GM21786 (cell line): ENCODE data around the gene ATP6V0E1.
A peak's percentile ranks its signal among the peaks of the same experiment; 100 is the strongest.

Experiments used
- ATAC-seq: cut with Tn5 transposase; IDR thresholded peaks from one replicate; pipeline ENCODE4 v1.9.1; 2021; ENCODE audit not compliant: unreplicated experiment

Gene ATP6V0E1

DNA sequence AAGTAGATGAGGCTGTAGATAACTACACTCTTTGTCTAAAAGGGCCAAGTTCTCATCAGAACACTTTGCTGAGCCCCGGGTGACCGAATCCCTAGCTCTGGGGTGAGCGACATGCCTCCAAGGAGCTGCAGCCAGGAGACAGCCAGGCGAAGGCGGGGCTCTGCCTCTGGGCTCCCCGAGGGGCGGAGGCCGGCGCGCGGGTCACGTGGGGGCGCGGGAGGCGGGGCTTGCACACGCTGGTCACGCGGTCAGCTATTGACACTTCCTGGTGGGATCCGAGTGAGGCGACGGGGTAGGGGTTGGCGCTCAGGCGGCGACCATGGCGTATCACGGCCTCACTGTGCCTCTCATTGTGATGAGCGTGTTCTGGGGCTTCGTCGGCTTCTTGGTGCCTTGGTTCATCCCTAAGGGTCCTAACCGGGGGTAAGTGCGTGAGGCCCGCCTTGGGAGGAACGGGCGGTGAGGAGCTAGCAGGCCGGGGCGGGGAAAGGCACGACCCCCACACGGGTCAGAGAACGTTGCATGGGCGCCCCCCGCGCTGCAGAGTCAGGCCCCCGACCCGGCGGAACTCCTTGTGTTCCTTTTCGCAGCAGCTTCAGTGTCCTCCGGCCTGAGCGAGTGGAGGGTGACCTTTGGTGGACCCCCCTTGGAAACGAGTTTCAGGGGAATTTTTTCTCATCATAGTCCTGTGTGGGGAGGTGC, at the start of gene ATP6V0E1:
Gene ATP6V0E1, plus strand, starts transcription at position 230 of the 702 bp plus-strand sequence. Its CDS starts 90 bp downstream, at position 320.
- peak; percentile 82 for ATAC-seq

DNA sequence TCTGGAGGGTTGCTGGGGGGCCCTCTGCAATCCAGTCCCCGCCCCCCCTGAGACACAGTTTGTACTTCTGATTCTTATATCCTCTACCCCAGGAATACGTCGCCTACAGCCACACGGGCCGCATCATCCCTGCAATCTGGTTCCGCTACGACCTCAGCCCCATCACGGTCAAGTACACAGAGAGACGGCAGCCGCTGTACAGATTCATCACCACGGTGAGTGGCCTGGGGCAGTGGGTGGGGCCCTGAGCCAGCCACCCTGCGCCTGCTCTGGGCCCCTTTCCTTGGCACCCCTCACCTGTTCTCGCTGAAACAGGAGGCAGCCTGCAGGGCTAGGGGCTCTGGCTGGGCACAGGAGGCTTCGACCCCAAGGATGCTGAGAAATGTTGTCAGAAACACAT, 48.5 kb upstream of the ATP6V0E1 start:
- no peak for ATAC-seq

DNA sequence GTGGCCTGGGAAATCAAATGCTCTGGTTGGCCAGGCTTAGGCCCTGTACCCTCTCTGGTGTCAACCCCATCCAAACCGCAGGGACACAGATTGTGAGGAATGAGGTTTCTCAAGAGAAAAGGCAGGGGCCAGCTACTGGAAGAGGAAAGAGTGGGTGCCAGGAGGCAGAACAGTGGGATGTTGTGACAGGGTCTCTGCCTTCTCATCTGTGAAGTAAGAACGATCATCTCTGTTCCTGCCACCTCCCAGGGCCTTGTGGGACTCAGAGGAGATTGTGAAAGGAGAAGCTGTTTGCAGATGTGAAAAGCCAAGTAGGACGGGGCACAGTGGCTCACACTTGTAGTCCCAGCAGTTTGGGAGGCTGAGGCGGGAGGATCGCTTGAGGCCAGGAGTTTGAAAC, 47.2 kb upstream of the ATP6V0E1 start:
- ATAC-seq = no peak

DNA sequence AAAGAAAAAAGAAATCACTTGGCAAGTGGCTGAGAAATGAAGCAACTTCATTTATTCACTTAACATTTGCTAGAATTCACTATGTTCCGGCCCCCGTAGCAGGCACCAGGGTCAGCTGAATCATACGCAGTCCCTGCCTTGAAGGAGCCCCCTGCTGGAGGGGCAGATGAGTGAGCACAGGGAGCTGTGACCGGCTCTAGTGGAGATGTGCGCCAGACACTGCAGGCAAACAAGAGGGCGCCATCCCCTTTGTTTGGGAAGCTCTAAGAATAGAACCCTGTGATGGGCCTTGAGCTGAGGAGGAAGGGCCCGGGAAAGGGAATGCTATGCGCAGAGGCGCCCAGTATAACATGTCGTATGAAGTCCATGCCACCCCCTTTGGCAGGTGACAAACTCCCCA, 44.5 kb upstream of the ATP6V0E1 start:
- no peak for ATAC-seq

DNA sequence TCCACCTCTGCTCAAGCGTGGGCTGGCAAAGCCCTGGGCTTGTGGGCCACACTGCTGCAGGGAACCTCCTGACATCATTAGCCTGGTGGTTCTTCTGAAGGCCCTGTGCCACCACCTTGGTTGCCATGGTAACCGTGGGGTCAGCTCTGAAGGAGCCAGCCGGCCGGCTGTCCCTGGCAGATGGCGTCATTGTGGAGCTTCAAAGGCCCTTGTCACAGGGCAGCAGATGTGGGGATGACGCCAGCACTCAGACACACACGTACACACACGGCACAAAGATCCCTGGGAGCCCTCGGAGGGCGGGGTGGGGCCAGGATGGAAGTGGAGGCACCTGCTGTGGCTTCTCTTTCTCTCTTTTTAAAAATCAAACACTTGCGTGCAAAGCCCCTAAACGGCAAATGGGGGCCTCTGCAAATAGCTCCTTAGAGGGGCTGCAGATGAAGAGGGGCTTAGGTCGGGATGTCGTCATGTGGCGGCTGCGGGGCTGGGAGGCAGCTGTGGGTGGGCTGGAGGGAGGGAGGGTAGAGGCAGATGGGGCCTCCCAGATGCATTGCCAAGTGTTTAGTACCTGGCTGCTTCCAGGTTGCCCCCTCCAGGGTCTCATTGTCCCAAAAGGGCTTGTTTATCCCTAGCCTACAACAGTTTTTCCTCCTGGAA, 43.8 kb upstream of the ATP6V0E1 start:
- no peak for ATAC-seq

DNA sequence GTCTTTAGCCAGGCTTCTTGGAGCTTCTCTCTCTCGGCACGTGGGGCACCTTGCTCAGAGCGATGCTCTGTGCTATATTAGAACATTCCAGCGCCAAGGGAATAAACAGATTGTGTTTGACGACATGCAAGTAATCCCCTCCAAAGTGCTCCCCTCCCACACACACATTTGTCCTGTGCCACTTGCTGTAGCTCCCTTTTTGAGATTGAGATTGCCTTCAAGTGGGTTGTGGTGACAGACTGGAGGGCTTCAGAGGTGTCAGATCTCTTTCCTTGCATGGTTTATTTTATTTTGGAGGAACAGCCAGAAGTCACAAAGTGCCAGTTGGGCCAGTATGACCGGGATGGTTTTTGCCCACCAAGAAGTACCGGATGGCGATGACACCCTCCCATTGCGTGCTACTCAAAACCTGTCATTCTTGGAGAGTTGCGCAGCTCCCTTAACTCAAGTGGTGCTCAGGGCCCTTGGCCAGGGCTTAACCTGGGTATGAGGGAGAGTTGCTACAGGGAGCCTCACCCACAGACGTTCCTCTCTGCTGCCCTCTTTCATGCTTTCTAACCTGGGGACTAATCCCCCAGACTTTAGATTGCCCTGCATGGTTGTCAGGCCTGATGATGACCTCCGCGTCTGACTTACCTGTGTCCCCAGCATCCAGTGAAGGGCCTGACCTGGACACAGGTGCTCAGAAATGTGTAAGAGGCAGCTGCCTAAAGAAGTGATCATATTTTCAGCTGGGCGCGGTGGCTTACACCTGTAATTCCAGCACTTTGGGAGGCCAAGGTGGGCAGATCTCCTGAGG, 43.1 kb upstream of the ATP6V0E1 start:
- ATAC-seq = no peak

GRCh38 chr5:172941067-172941516, 42.5 kb upstream of the ATP6V0E1 start:
- no peak for ATAC-seq

DNA sequence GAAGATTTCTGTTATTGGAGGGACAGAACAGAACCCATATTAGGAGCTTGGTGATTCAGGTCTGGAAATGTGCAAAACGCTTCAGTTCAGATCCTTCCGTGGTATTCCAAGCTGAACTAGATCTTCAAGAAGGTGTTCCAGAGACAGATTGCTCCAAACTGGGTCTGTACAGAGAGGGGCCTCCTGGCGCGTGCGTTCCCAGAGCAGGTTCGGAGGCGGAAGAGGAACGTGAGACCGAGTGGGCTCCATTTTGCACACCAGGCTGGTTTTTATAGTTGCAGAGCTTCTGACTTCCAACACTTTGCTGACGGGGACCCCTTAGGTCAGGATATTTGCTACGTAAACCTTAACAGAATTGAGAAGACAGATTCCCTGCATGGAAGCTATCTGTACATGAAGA, 41.0 kb upstream of the ATP6V0E1 start:
- ATAC-seq = no peak

DNA sequence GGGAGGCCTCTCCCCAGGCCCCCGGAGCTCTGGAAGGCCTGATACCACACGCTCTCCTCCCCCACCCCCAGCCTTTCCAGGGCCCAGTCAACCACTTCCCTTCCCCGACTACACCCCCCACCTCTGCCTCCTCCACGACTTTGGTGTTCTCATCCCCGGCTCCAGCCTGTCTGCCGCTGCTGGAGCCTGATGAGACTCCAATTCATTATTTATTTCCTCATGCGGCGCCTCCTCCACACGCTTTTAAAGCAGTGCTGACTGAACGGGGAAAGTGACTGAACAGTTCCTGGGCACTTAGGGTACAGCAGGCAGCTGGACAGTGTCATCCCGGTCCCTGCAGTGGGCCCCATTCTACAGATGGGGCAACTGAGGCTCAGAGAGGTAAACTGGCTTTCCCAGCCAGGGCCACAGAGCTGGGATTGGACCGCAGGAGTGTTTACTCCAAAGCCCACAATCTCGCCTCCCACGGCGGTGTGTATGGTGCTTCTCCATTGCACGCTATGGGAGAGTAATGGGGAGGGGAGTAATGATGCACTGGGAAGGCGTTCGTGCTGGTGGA, 40.2 kb upstream of the ATP6V0E1 start:
- ATAC-seq = no peak

DNA sequence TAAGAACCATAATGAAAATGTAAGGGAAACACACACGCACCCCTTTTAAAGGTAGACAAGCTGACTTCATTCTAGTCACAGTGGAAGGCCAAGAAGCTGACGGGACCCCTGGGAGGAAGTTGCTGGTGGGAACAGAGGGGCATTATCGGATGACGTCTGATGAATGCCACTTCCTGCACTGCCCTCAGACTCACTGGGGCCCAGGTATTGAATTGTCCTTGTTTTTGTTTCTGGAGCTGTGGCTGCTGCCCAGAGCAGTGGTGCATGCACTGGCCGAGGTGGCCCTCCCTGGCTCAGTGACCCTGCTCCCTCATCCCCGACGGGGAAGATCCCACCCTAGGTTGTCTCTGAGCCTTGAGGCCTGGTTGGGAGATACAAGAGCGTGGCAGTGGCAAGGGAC, 39.7 kb upstream of the ATP6V0E1 start:
- ATAC-seq = no peak

DNA sequence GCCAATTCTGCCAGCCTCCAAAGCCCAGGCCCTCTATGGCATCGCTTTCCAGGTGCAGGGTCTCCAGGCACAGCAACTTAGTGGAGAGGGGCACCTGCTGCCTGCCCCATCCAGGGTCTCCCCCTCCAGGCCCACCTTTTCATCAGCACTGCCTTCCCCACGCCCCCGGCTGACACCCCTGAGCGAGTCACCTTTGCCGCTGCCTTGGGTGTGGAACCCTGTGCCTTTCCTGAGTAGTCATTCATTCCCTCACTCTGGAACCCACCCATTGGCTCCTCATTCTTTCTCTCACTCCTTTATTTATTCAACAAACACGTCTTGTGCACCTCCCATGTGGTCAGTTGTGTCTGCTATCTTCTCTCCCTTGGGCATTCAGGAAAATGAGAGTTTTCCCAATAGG, 38.8 kb upstream of the ATP6V0E1 start:
- no peak for ATAC-seq

- no peak for ATAC-seq
These were observed 38.4 kb upstream of the ATP6V0E1 start for GRCh38 chr5:172945151-172945550.

- no peak for ATAC-seq
These were observed 37.4 kb upstream of the ATP6V0E1 start for GRCh38 chr5:172946146-172946545.

DNA sequence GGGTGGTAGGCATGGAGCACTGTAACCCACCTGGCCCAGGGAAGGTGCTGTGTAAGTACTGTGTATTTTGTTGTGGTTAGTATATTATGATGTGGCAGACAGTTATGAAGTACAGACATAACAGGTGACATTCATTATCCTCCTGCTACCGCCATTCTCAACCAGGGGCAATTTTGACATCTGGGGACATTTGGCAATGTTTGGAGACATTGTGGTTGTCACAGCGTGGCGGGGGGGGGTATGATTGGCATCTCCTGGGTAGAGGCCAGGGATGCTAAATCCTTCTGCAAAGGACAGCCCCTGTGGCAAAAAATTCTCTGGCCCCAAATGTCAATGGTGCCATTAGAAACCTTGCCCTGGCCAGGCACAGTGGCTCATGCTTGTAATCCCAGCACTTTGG, 34.1 kb upstream of the ATP6V0E1 start:
- ATAC-seq = no peak

GRCh38 chr5:172950176-172950965, 33.2 kb upstream of the ATP6V0E1 start:
- no peak for ATAC-seq

- ATAC-seq = no peak
These were observed 32.1 kb upstream of the ATP6V0E1 start for GRCh38 chr5:172951371-172952033.

GRCh38 chr5:172952034-172952511, 31.5 kb upstream of the ATP6V0E1 start:
- ATAC-seq = no peak

DNA sequence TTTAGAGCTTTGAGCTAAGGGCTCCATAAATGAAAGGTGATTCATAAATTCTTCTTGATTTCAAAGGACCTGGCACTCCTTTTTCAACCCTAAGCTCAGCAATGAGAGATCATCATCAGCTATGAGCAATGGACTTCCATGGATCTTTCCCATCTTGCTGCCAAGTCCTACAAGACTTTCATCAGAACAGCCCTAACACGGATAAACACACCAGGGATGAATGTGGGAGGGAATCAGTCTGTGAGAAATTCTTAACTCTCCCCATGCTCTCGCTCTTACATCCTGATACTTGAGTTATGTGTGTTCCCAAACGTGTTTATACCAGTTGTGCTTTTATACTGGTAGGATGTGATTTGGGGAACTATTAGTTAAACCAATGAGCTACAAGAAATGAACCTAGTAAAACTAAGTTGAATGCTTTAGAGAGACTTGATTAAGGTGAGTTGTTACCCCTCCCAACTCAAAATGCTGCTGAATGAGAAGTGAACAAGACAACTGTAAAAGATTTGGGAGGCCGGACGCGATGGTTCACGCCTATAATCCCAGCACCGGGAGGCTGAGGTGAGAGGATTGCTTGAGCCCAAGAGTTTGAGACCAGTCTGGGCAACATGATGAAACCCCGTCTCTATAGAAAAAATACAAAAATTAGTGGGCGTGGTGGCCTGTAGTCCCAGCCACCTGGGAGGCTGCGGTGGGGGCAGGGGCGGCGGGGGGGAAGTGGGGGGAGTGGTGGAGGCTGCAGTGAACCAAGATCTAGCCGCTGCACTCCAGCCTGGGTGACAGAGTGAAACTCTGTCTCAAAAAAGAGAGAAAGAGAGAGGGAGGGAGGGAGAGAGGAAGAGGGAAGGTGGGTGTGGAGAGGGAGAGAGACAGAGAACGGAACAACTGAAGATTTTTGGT, 29.5 kb upstream of the ATP6V0E1 start:
- ATAC-seq = no peak

DNA sequence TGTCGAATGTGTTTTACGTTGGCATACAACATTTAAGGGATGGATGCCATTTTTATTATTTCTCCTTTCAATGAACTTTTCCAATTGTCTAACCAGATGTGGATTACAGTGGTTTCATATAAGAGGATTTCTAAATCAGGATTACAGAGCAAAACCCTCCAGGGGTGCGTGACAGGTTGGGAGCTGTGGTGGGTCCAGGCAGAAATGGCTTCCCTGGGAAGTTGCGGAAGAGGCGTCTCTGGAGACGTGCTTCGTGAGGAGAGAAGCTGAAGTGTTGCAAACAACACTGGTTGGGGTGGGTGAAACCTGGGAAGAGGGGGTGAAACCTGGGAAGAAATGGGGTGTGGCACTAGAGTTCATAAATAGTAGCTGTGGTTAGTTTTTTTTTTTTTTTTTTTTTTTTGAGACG, 28.8 kb upstream of the ATP6V0E1 start:
- ATAC-seq = no peak
